ENCODE results near the gene DLG5. TPM values are rescaled to one million over a fixed set of nuclear protein-coding genes. Genes with fewer than 3 reads are reported as not detected.
A peak's percentile ranks its signal among the peaks of the same experiment; 100 is the strongest.

The DLG5 gene
- polyA plus RNA-seq, 2 of the 4 experiments (the other 2 are of a cell fraction), result 17.0 to 30.9 TPM

- TF ChIP-seq ZNF302 (CRISPR knock-in tag; IDR thresholded peaks at IDR 0.05) (no peak), KDM5A (IDR thresholded peaks at IDR 0.05) (no peak), HOXB13 (CRISPR knock-in tag; IDR thresholded peaks at IDR 0.05; ENCODE audit: low read depth) (no peak), ZC3H11A (IDR thresholded peaks at IDR 0.05) (no peak), RNF2 (IDR thresholded peaks at IDR 0.05; ENCODE audit: borderline replicate concordance, low read depth) (no peak), CBX8 (IDR thresholded peaks at IDR 0.05) (no peak), CBX2 (IDR thresholded peaks at IDR 0.05; ENCODE audit: borderline replicate concordance, low read depth) (no peak)
- TF ChIP-seq, protein P1, sequence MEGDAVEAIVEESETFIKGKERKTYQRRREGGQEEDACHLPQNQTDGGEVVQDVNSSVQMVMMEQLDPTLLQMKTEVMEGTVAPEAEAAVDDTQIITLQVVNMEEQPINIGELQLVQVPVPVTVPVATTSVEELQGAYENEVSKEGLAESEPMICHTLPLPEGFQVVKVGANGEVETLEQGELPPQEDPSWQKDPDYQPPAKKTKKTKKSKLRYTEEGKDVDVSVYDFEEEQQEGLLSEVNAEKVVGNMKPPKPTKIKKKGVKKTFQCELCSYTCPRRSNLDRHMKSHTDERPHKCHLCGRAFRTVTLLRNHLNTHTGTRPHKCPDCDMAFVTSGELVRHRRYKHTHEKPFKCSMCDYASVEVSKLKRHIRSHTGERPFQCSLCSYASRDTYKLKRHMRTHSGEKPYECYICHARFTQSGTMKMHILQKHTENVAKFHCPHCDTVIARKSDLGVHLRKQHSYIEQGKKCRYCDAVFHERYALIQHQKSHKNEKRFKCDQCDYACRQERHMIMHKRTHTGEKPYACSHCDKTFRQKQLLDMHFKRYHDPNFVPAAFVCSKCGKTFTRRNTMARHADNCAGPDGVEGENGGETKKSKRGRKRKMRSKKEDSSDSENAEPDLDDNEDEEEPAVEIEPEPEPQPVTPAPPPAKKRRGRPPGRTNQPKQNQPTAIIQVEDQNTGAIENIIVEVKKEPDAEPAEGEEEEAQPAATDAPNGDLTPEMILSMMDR (IDR thresholded peaks at IDR 0.05), result no peak
- Histone ChIP-seq H3K4me1 (peaks cover 12% of the 10 kb centered on the region; the same call in 2 of the 3 replicates), H3K4me2 (peak overlapping the region; percentile 27; the same call in 1 of the 3 replicates), H3K4me3 (no peak overlapping the region), H3K27ac (peak overlapping the region; percentile 21 to 67; a peak in 1 of 6 replicates), H3K9me3 (no peaks in the 10 kb centered on the region)
- WGBS (ENCODE audit: missing lambda C conversion rate), result 84% methylated on average over 4 of the region's 4 CpGs
- no peak for DNase-seq (ENCODE audit: low read depth in 1 of 2, low spot score in 1 of 2)
- no peak for ATAC-seq
- ChIA-PET CTCF (interaction anchor here (1.1 kb wide), 1 partner anchor 10 kb away, joined by 4 read pairs; no protein-coding TSS in a partner anchor), POLR2A (no interaction called here)
- no peak for FAIRE-seq
These were observed 44.9 kb downstream of the DLG5 start for GRCh38 chr10:77881636-77882035.

- CTCF ChIA-PET, result interaction anchor here (1.1 to 3.4 kb wide), 3 partner anchors 10 to 34 kb away, joined by 4 to 9 read pairs (median 4); no protein-coding TSS in a partner anchor
- Histone ChIP-seq H3K4me2 (peak overlapping the region; percentile 27; the same call in 1 of the 3 replicates), H3K27ac (peak overlapping the region; percentile 4 to 67; a peak in 1 of 6 replicates), H3K9me3 (no peaks in the 10 kb centered on the region), H3K4me1 (peaks cover 12% of the 10 kb centered on the region; the same call in 2 of the 3 replicates), H3K4me3 (no peak overlapping the region)
- ATAC-seq (no peak), DNase-seq (ENCODE audit: low read depth in 1 of 2, low spot score in 1 of 2) (no peak), FAIRE-seq (no peak)
- TF ChIP-seq, protein P1 (IDR thresholded peaks at IDR 0.05), result no peak
- TF ChIP-seq REST (IDR thresholded peaks at IDR 0.05), result no peak
- TF ChIP-seq HMGXB4 (CRISPR knock-in tag; IDR thresholded peaks at IDR 0.05; ENCODE audit: borderline replicate concordance), result no peak
- no peak for TF ChIP-seq SMC3 (IDR thresholded peaks at IDR 0.05)
- TF ChIP-seq TP53 (CRISPR knock-in tag; IDR thresholded peaks at IDR 0.05), result no peak
- TF ChIP-seq PBX3 (IDR thresholded peaks at IDR 0.05), result no peak
- TF ChIP-seq MAFK (IDR thresholded peaks at IDR 0.05; ENCODE audit: partially characterized antibody), result no peak
- TF ChIP-seq, protein P2, sequence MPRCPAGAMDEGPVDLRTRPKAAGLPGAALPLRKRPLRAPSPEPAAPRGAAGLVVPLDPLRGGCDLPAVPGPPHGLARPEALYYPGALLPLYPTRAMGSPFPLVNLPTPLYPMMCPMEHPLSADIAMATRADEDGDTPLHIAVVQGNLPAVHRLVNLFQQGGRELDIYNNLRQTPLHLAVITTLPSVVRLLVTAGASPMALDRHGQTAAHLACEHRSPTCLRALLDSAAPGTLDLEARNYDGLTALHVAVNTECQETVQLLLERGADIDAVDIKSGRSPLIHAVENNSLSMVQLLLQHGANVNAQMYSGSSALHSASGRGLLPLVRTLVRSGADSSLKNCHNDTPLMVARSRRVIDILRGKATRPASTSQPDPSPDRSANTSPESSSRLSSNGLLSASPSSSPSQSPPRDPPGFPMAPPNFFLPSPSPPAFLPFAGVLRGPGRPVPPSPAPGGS (IDR thresholded peaks at IDR 0.05), result no peak
- TF ChIP-seq, protein P3, sequence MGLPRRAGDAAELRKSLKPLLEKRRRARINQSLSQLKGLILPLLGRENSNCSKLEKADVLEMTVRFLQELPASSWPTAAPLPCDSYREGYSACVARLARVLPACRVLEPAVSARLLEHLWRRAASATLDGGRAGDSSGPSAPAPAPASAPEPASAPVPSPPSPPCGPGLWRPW (IDR thresholded peaks at IDR 0.05), result no peak
- TF ChIP-seq JUN (IDR thresholded peaks at IDR 0.05), result no peak
- no peak for TF ChIP-seq RARB (CRISPR knock-in tag; IDR thresholded peaks at IDR 0.05)
- WGBS (ENCODE audit: missing lambda C conversion rate), result 85% methylated on average over 3 of the region's 3 CpGs
- POLR2A ChIA-PET, result no interaction called here
These were observed 45.3 kb downstream of the DLG5 start for GRCh38 chr10:77881222-77881621.

All from A549 (cell line).